Endothelial cell of umbilical vein (primary cell): ENCODE results near the gene ACP3. TPM values are rescaled to one million over a fixed set of nuclear protein-coding genes. Genes with fewer than 3 reads are reported as not detected.

Source experiments
- BruUV-seq: library from RNA; stranded (reverse); fragments of 400-500 nt; replicated peaks from 2 replicates; lab custom pipeline; 2021; lab: Mats Ljungman, UMichigan
- CTCF ChIA-PET: fragments of 300-600, 350-600 bp; sonication (Branson Sonifier 250); formaldehyde crosslinking; loops from one replicate; lab custom pipeline; 2021; ENCODE audit warnings: antibody characterized with exemption, inconsistent platforms; lab: Charles Lee
- POLR2A ChIA-PET: fragments of 300-600, 350-600 bp; sonication (Branson Sonifier 250); formaldehyde crosslinking; loops from one replicate; lab custom pipeline; 2021; ENCODE audit warnings: antibody characterized with exemption, inconsistent platforms; lab: Charles Lee
- DNase-seq: peaks from one replicate; pipeline ENCODE4 v3.0.0-alpha.2; 2011; ENCODE audit warnings: low read depth, low spot score
- FAIRE-seq: peaks from 2 replicates; lab custom pipeline; 2011; peaks lifted over from hg19 to GRCh38; lab: Jason Lieb, UNC
- H2AFZ ChIP-seq: 2 replicates; pipeline ENCODE4 v1.6.0; 2012; ENCODE audit warnings: low read depth, low read length, control low read depth, inconsistent platforms
- H3K27ac ChIP-seq: 2 replicates; pipeline ENCODE4 v1.5.1; 2011; ENCODE audit warnings: low read depth, mild to moderate bottlenecking, control low read depth, low read length, moderate library complexity; ENCODE audit not compliant: insufficient read depth
- H3K27me3 ChIP-seq, 2 experiments: 2 replicates each; pipeline versions ENCODE4 v1.6.0 to v1.6.1; 2011; ENCODE audit warnings: low read length in 2 of 2, mixed read lengths in 1 of 2; ENCODE audit not compliant: control insufficient read depth in 2 of 2, insufficient read depth in 2 of 2
- H3K36me3 ChIP-seq, 2 experiments: 2 replicates in 1 of 2; 3 replicates in 1 of 2; pipeline ENCODE4 v1.5.1; 2011; ENCODE audit warnings: low read length in 2 of 2, mild to moderate bottlenecking in 1 of 2, moderate library complexity in 1 of 2; ENCODE audit not compliant: control insufficient read depth in 2 of 2, insufficient read depth in 2 of 2; ENCODE audit errors: extremely low read depth in 1 of 2
- H3K4me1 ChIP-seq: 3 replicates; pipeline ENCODE4 v1.5.1; 2011; ENCODE audit warnings: mild to moderate bottlenecking, low read length; ENCODE audit not compliant: control insufficient read depth, insufficient read depth; ENCODE audit errors: extremely low read depth
- H3K4me2 ChIP-seq: 2 replicates; pipeline ENCODE4 v1.6.1; 2011; ENCODE audit warnings: low read length, control low read depth, mixed read lengths; ENCODE audit not compliant: insufficient read depth
- H3K4me3 ChIP-seq, 3 experiments: fragments of 200-600 bp in 1 of 3; sonication (generic), shearing (Covaris generic) in 1 of 3; replicated peaks in 1 of 3; 2 replicates each; pipeline ENCODE4 v1.5.1; 2011 to 2016; ENCODE audit warnings: control low read depth in 3 of 3, low read length in 3 of 3, mild to moderate bottlenecking in 2 of 3, inconsistent platforms in 1 of 3, low read depth in 1 of 3, moderate library complexity in 1 of 3; ENCODE audit not compliant: insufficient read depth in 1 of 3
- H3K79me2 ChIP-seq: 2 replicates; pipeline ENCODE4 v1.6.0; 2012; ENCODE audit warnings: low read length, inconsistent platforms; ENCODE audit not compliant: control insufficient read depth, insufficient read depth
- H3K9ac ChIP-seq: replicated peaks from 2 replicates; pipeline ENCODE3; 2011; ENCODE audit warnings: low read length, control low read depth; ENCODE audit not compliant: insufficient read depth; ENCODE audit errors: extremely low read depth
- H3K9me1 ChIP-seq: replicated peaks from 3 replicates; pipeline ENCODE4 v1.6.0; 2011; ENCODE audit warnings: mild to moderate bottlenecking, low read length; ENCODE audit not compliant: control insufficient read depth, insufficient read depth; ENCODE audit errors: extremely low read depth
- H3K9me3 ChIP-seq: replicated peaks from 2 replicates; pipeline ENCODE4 v1.5.1; 2012; ENCODE audit warnings: low read length, inconsistent platforms; ENCODE audit not compliant: control insufficient read depth, insufficient read depth
- H4K20me1 ChIP-seq: replicated peaks from 2 replicates; pipeline ENCODE3; 2011; ENCODE audit warnings: mild to moderate bottlenecking, low read length; ENCODE audit not compliant: control insufficient read depth, insufficient read depth; ENCODE audit errors: extremely low read depth
- CTCF ChIP-seq, 2 donors: IDR thresholded peaks; 1 replicate in 1 of 2; 2 replicates in 1 of 2; pipeline ENCODE4 v1.5.1; 2011; ENCODE audit warnings: low read length in 2 of 2, mild to moderate bottlenecking in 2 of 2, moderate library complexity in 2 of 2, control low read depth in 1 of 2, inconsistent platforms in 1 of 2, low read depth in 1 of 2; ENCODE audit not compliant: insufficient read depth in 1 of 2; ENCODE audit errors: extremely low read depth in 1 of 2
- EZH2 ChIP-seq: IDR thresholded peaks from 2 replicates; pipeline ENCODE4 v1.6.1; 2012; ENCODE audit warnings: borderline replicate concordance, low read depth, mild to moderate bottlenecking, moderate library complexity, low read length, inconsistent platforms; ENCODE audit not compliant: severe bottlenecking
- FOS ChIP-seq: IDR thresholded peaks from 2 replicates; pipeline ENCODE4 v1.6.1; 2011; ENCODE audit warnings: mild to moderate bottlenecking, low read length, moderate library complexity, borderline replicate concordance; ENCODE audit not compliant: insufficient read depth
- GATA2 ChIP-seq: IDR thresholded peaks from 2 replicates; pipeline ENCODE4 v1.7.0; 2011; ENCODE audit warnings: low read depth, mild to moderate bottlenecking, moderate library complexity, mixed read lengths, low read length; ENCODE audit not compliant: insufficient read length, insufficient read depth
- JUN ChIP-seq: IDR thresholded peaks from 2 replicates; pipeline ENCODE4 v1.6.1; 2011; ENCODE audit warnings: borderline replicate concordance, low read depth; ENCODE audit not compliant: insufficient read length, insufficient read depth
- MYC ChIP-seq: IDR thresholded peaks from one replicate; pipeline ENCODE4 v1.6.1; 2011; ENCODE audit warnings: mild to moderate bottlenecking, low read depth, low read length
- POLR2A ChIP-seq: IDR thresholded peaks from 2 replicates; pipeline ENCODE4 v1.6.1; 2012; ENCODE audit warnings: low read depth, mild to moderate bottlenecking, control low read depth, low read length
- POLR2AphosphoS5 ChIP-seq: IDR thresholded peaks from 2 replicates; pipeline ENCODE4 v1.6.1; 2012; ENCODE audit warnings: low read depth, mild to moderate bottlenecking, control low read depth, low read length, moderate library complexity; ENCODE audit not compliant: insufficient read depth
- dilution Hi-C: fragments of 300-500 bp; cut with MboI; formaldehyde crosslinking; loops from one replicate; pipeline ENCODE4 v1.15.0; 2019; ENCODE audit warnings: low sequenced_read_pairs; ENCODE audit not compliant: extremely low pct_ligation_motif_present
- intact Hi-C: fragments of 100-400 bp; cut with micrococcal nuclease; formaldehyde crosslinking; loops from one replicate; pipeline ENCODE4 v1.10.0; 2022
- polyA plus RNA-seq, 4 experiments: library from polyadenylated mRNA; depleted of rRNA in 3 of 4; stranded (reverse) in 3 of 4; unstranded in 1 of 4; fragments of >200 nt; gene quantifications; 2 replicates each; pipeline versions ENCODE4 v1.2.1 to v1.2.3, GENCODE V29; 2011 to 2012; ENCODE audit warnings: missing spikeins in 1 of 4
- total RNA-seq: library from RNA; stranded (reverse); gene quantifications from 2 replicates; pipeline ENCODE4 v1.2.3, GENCODE V29; 2021
- TF ChIP-seq, protein P1 (sequence below): IDR thresholded peaks from 2 replicates; pipeline ENCODE4 v1.6.1; 2011; ENCODE audit not compliant: insufficient read depth, insufficient read length

ACP3 gene
- total and polyA plus RNA-seq, 2 donors (not counting 3 experiments of a cell fraction or from before 2014, with no cell fraction given): not detected

DNA sequence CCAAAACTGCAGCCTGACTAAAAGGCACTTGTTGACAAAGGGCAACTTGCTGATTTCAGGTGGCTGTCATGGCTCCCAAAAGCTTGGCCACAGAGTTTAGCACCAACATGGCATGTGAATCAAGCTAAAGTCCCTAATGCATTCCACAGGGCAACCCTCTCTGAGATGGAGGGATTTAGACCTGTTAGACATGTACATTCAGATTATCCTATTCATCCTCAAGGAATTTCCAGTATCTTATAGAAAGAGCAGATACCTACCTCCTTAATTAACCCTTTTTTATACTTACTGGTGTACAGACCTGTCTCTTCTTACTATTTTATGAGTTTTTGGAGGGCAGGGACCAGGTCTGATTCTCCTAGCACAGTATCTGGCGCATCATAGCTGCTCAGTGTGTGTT, 31.3 kb downstream of the ACP3 start:
- Histone ChIP-seq H3K9me3 (no peaks in the 10 kb centered on the region), H2AFZ (no peak overlapping the region), H3K4me3 (no peak overlapping the region), H3K36me3 (no peaks in the 10 kb centered on the region), H3K27me3 (peaks cover 0 to 4% of the 10 kb centered on the region in 2 experiments), H3K9ac (no peak overlapping the region), H3K9me1 (no peaks in the 10 kb centered on the region), H3K79me2 (no peaks in the 10 kb centered on the region), H4K20me1 (no peaks in the 10 kb centered on the region), H3K4me2 (no peak overlapping the region), H3K4me1 (no peaks in the 10 kb centered on the region), H3K27ac (no peak overlapping the region)
- ChIA-PET POLR2A (no interaction called here), CTCF (interaction anchor here (0.9 to 9.4 kb wide), 5 partner anchors 10 to 94 kb away, joined by 3 to 150 read pairs (median 5); no protein-coding TSS in a partner anchor)
- no peak for DNase-seq
- dilution Hi-C loops: no loop called here
- TF ChIP-seq POLR2AphosphoS5 (no peak), CTCF (IDR thresholded peaks at IDR 0.05; ENCODE audit: extremely low read depth in 1 of 2, insufficient read depth in 1 of 2, low read depth in 1 of 2, low read length in 2 of 2) (no peak), JUN (no peak), GATA2 (no peak), FOS (no peak), POLR2A (no peak), EZH2 (no peak), MYC (no peak)
- TF ChIP-seq, protein P1, sequence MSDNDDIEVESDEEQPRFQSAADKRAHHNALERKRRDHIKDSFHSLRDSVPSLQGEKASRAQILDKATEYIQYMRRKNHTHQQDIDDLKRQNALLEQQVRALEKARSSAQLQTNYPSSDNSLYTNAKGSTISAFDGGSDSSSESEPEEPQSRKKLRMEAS: no peak
- no TSS peak for BruUV-seq
- FAIRE-seq: no peak
- intact Hi-C loops: no loop called here
